Right hindlimb (tissue), 1 donor: ENCODE results near the gene VAV3.
"Not testable (repeated sequence)": the region's sequence is repeated elsewhere in the genome, so short reads cannot be mapped to it uniquely, and the experiment has no call there.

Source experiments
- DNase-seq: peaks from one replicate; pipeline ENCODE4 v3.0.0-alpha.2; 2018

VAV3 gene

GRCh38 chr1:107965110-107965991, at the start of gene VAV3:
TSS of gene VAV3 (minus strand) at chr1:107965180. CDS start at chr1:107964869, 311 bp downstream.
- peak; percentile 82 for DNase-seq

GRCh38 chr1:108012553-108012952, 47.6 kb upstream of the VAV3 start:
- DNase-seq = no peak

GRCh38 chr1:108011295-108011694, 46.3 kb upstream of the VAV3 start:
- no peak for DNase-seq

GRCh38 chr1:108010581-108010980, 45.6 kb upstream of the VAV3 start:
- DNase-seq = no peak

- no peak for DNase-seq
These were observed 44.7 kb upstream of the VAV3 start for GRCh38 chr1:108009603-108010195.

GRCh38 chr1:108007531-108007930, 42.6 kb upstream of the VAV3 start:
- DNase-seq = no peak

- no peak for DNase-seq
These were observed 42.1 kb upstream of the VAV3 start for GRCh38 chr1:108007070-108007469.

GRCh38 chr1:108004919-108005318, 39.9 kb upstream of the VAV3 start:
- not testable (repeated sequence) for DNase-seq

- peak; percentile 57 for DNase-seq
These were observed 35.7 kb upstream of the VAV3 start for GRCh38 chr1:108000620-108001111.

- DNase-seq = no peak
These were observed 35.2 kb upstream of the VAV3 start for GRCh38 chr1:108000184-108000583.

- no peak for DNase-seq
These were observed 32.9 kb upstream of the VAV3 start for GRCh38 chr1:107997866-107998265.

- DNase-seq = no peak
These were observed 28.9 kb upstream of the VAV3 start for GRCh38 chr1:107993920-107994319.

- DNase-seq = no peak
These were observed 27.4 kb upstream of the VAV3 start for GRCh38 chr1:107992347-107992746.

GRCh38 chr1:107991371-107992066, 26.5 kb upstream of the VAV3 start:
- DNase-seq = peak; percentile 53

- no peak for DNase-seq
These were observed 25.6 kb upstream of the VAV3 start for GRCh38 chr1:107990606-107991005.

- no peak for DNase-seq
These were observed 16.3 kb upstream of the VAV3 start for GRCh38 chr1:107981277-107981676.

- DNase-seq = no peak
These were observed 14.9 kb upstream of the VAV3 start for GRCh38 chr1:107979926-107980325.

- no peak for DNase-seq
These were observed 14.1 kb upstream of the VAV3 start for GRCh38 chr1:107979088-107979487.

- peak; percentile 27 for DNase-seq
These were observed 11.9 kb upstream of the VAV3 start for GRCh38 chr1:107976836-107977235.

GRCh38 chr1:107976431-107976830, 11.5 kb upstream of the VAV3 start:
- no peak for DNase-seq

GRCh38 chr1:107975851-107976250, 10.9 kb upstream of the VAV3 start:
- peak; percentile 35 for DNase-seq

GRCh38 chr1:107974090-107974489, 9.1 kb upstream of the VAV3 start:
- no peak for DNase-seq

GRCh38 chr1:107972391-107973180, 7.6 kb upstream of the VAV3 start:
- no peak for DNase-seq
